Ishikawa (cell line): ENCODE data around the gene SLC25A34.

Experiments used
- CEBPB ChIP-seq: IDR thresholded peaks from 2 replicates; pipeline ENCODE4 v1.6.1; 2012
- CREB1 ChIP-seq: IDR thresholded peaks from 2 replicates; pipeline ENCODE4 v1.6.1; 2012; ENCODE audit warnings: low read depth
- EGR1 ChIP-seq: IDR thresholded peaks from 2 replicates; pipeline ENCODE4 v1.6.1; 2012
- EP300 ChIP-seq: IDR thresholded peaks from 2 replicates; pipeline ENCODE4 v1.6.1; 2012; ENCODE audit warnings: borderline replicate concordance
- FOXM1 ChIP-seq: IDR thresholded peaks from 2 replicates; pipeline ENCODE4 v1.6.1; 2012; ENCODE audit warnings: low read depth, borderline replicate concordance
- NFIC ChIP-seq: IDR thresholded peaks from 2 replicates; pipeline ENCODE4 v1.6.1; 2012
- RAD21 ChIP-seq: IDR thresholded peaks from 2 replicates; pipeline ENCODE4 v1.6.1; 2012; ENCODE audit warnings: low read depth
- REST ChIP-seq: IDR thresholded peaks from 2 replicates; pipeline ENCODE4 v1.6.1; 2012; ENCODE audit warnings: low read depth, mild to moderate bottlenecking
- TAF1 ChIP-seq: IDR thresholded peaks from 2 replicates; pipeline ENCODE4 v1.6.1; 2012; ENCODE audit warnings: low read depth, mild to moderate bottlenecking
- TCF12 ChIP-seq: IDR thresholded peaks from 2 replicates; pipeline ENCODE4 v1.6.1; 2012; ENCODE audit warnings: low read depth
- TEAD4 ChIP-seq: IDR thresholded peaks from 2 replicates; pipeline ENCODE4 v1.6.1; 2012
- YY1 ChIP-seq: IDR thresholded peaks from 2 replicates; pipeline ENCODE4 v1.6.1; 2012; ENCODE audit warnings: low read depth
- ZBTB7A ChIP-seq: IDR thresholded peaks from 2 replicates; pipeline ENCODE4 v1.6.1; 2012; ENCODE audit warnings: low read depth
- TF ChIP-seq, protein P1 (sequence below): IDR thresholded peaks from 2 replicates; pipeline ENCODE4 v1.6.1; 2012
- TF ChIP-seq, protein P2 (sequence below): IDR thresholded peaks from 2 replicates; pipeline ENCODE4 v1.6.1; 2012

The SLC25A34 gene

GRCh38 chr1:15770313-15770962, 34.4 kb downstream of the SLC25A34 start:
- TF ChIP-seq TAF1 (no peak), ZBTB7A (no peak), FOXM1 (no peak), NFIC (no peak), YY1 (no peak), EP300 (no peak), CEBPB (no peak), TCF12 (no peak), EGR1 (no peak)
- TF ChIP-seq, protein P1, sequence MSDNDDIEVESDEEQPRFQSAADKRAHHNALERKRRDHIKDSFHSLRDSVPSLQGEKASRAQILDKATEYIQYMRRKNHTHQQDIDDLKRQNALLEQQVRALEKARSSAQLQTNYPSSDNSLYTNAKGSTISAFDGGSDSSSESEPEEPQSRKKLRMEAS, result no peak

DNA sequence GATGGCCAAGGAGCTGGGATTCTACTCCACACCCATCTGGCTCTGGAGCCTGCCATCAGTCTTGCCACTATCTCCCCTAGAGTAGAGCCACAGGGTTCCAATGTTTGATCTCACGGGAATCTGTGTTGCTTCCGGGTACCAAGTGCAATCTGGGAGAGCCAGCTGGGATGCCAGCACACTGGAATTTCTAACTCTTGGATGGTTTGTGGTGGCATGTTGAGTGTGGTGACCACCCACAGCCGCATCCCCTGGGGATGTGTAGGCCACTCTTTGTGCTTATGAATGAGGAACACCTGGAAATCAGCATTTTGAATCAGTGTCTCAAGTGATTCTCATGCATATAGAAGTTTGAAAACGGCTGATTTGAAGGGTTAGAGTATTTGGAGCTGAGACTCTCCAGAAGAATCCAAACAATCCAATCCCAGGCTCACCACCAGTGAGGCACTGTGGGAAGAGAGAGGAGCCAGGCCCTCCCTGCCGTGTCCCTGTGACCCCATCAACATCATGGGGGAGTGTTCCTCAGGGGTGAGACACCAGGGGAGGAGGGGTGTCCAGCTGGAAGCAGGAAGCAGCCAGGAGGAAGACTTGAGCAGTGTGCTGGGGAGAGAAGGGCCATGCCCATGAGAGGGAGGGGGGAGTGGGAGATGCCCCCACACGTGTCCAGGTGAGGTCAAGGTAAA, 35.9 kb downstream of the SLC25A34 start:
- no peak for TF ChIP-seq TAF1
- no peak for TF ChIP-seq YY1
- TF ChIP-seq RAD21, result no peak
- no peak for TF ChIP-seq ZBTB7A
- TF ChIP-seq CEBPB, result no peak
- TF ChIP-seq NFIC, result no peak
- TF ChIP-seq EGR1, result no peak
- TF ChIP-seq, protein P1, result no peak
- TF ChIP-seq TEAD4, result no peak
- TF ChIP-seq FOXM1, result no peak
- no peak for TF ChIP-seq TCF12
- TF ChIP-seq, protein P2, sequence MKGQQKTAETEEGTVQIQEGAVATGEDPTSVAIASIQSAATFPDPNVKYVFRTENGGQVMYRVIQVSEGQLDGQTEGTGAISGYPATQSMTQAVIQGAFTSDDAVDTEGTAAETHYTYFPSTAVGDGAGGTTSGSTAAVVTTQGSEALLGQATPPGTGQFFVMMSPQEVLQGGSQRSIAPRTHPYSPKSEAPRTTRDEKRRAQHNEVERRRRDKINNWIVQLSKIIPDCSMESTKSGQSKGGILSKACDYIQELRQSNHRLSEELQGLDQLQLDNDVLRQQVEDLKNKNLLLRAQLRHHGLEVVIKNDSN, result no peak
- TF ChIP-seq REST, result no peak

DNA sequence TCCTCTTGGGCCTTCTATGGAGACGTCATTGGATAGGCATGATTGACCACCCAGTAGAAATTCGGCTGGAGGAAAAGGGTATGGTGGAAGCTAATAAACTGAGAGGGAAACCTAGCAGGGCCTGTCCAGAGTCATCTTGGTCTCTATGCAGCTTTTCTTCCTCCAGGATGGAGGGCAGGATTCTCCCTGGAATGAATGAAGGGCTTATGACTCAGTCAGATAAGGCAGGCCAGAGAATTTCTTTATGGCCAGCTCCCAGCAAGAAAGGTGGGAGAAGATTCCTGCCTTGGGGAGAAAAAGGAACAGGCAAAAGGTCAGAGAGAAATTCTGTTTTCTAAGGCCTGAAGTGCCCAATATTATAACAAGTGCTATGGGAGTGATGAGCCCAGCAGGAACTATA, 39.6 kb downstream of the SLC25A34 start:
- TF ChIP-seq CREB1, result no peak
- TF ChIP-seq CEBPB, result no peak
- TF ChIP-seq EGR1, result no peak
- no peak for TF ChIP-seq YY1
- TF ChIP-seq TCF12, result no peak
- no peak for TF ChIP-seq REST
- no peak for TF ChIP-seq RAD21
- no peak for TF ChIP-seq EP300
- no peak for TF ChIP-seq TEAD4
- TF ChIP-seq, protein P1, result no peak
- no peak for TF ChIP-seq FOXM1

GRCh38 chr1:15777909-15778707, 42.0 kb downstream of the SLC25A34 start:
- peak; percentile 29; the same call in 1 of the 2 replicates for TF ChIP-seq REST
- TF ChIP-seq CEBPB, result no peak
- TF ChIP-seq EP300, result no peak
